AG04450 (cell line): Measurements from ENCODE around the gene PFKP. TPM values are rescaled to one million over a fixed set of nuclear protein-coding genes. Genes with fewer than 3 reads are reported as not detected.
A peak's percentile ranks its signal among the peaks of the same experiment; 100 is the strongest.

Experiments
- CTCF ChIA-PET: fragments of 300-600, 350-600 bp; formaldehyde crosslinking; extraction: SDS; loops from one replicate; lab custom pipeline; 2022; ENCODE audit warnings: antibody characterized with exemption, inconsistent platforms; lab: Charles Lee
- POLR2A ChIA-PET: fragments of 350-600 bp; formaldehyde crosslinking; extraction: SDS; loops from one replicate; lab custom pipeline; 2021; ENCODE audit warnings: antibody characterized with exemption, inconsistent platforms; lab: Yijun Ruan, JAX
- DNase-seq: peaks from one replicate; pipeline ENCODE4 v3.0.0-alpha.2; 2011; ENCODE audit warnings: low read depth, low spot score
- H3K27ac ChIP-seq: one replicate; pipeline ENCODE4 v1.5.1; 2012; ENCODE audit warnings: low read depth, low read length, control low read depth
- H3K27me3 ChIP-seq: one replicate; pipeline ENCODE4 v1.6.0; 2012; ENCODE audit warnings: low read length; ENCODE audit not compliant: control insufficient read depth, insufficient read depth
- H3K4me3 ChIP-seq: 2 replicates; pipeline ENCODE4 v1.5.1; 2011; ENCODE audit warnings: mild to moderate bottlenecking, low read depth, low read length, control low read depth
- H3K9me3 ChIP-seq: 2 replicates; pipeline ENCODE4 v1.5.1; 2012; ENCODE audit warnings: low read length; ENCODE audit not compliant: control insufficient read depth, insufficient read depth
- CTCF ChIP-seq: IDR thresholded peaks from 2 replicates; pipeline ENCODE4 v1.5.1; 2011; ENCODE audit warnings: low read depth, low read length, control low read depth, inconsistent platforms
- polyA plus RNA-seq: library from polyadenylated mRNA; depleted of rRNA; stranded (reverse); fragments of >200 nt; gene quantifications from 2 replicates; pipeline ENCODE4 v1.2.3, GENCODE V29; 2011

The PFKP gene
- polyA plus RNA-seq, 1 experiment: 122 TPM

- Histone ChIP-seq H3K9me3 (peaks cover 11% of the 10 kb centered on the region; the same call in 1 of the 2 replicates), H3K27me3 (no peaks in the 10 kb centered on the region), H3K27ac (no peak overlapping the region), H3K4me3 (no peak overlapping the region)
- no peak for TF ChIP-seq CTCF
- POLR2A ChIA-PET: no interaction called here
- CTCF ChIA-PET: no interaction called here
- no peak for DNase-seq
These were observed 29.8 kb downstream of the PFKP start for GRCh38 chr10:3097160-3097559.

- no peaks in the 10 kb centered on the region for H3K27me3 ChIP-seq
- CTCF ChIA-PET: no interaction called here
- peaks cover 13% of the 10 kb centered on the region; the same call in 1 of the 2 replicates for H3K9me3 ChIP-seq
- no peak overlapping the region for H3K4me3 ChIP-seq
- no peak for DNase-seq
- no peak for TF ChIP-seq CTCF
- POLR2A ChIA-PET: interaction anchor here (0.7 kb wide), 2 partner anchors 9 to 1860 kb away, joined by 3 to 7 read pairs; no protein-coding TSS in a partner anchor
- H3K27ac ChIP-seq: peak overlapping the region; percentile 22
These were observed 31.3 kb downstream of the PFKP start for GRCh38 chr10:3098689-3099088.

- ChIA-PET POLR2A (interaction anchor here (0.7 kb wide), 1 partner anchor 9 kb away, joined by 3 read pairs; no protein-coding TSS in a partner anchor), CTCF (no interaction called here)
- TF ChIP-seq CTCF: no peak
- Histone ChIP-seq H3K4me3 (no peak overlapping the region), H3K27ac (peak overlapping the region; percentile 22), H3K27me3 (no peaks in the 10 kb centered on the region), H3K9me3 (peaks cover 14% of the 10 kb centered on the region; the same call in 1 of the 2 replicates)
- DNase-seq: peak; percentile 46
These were observed 32.1 kb downstream of the PFKP start for GRCh38 chr10:3099291-3100092.

- Histone ChIP-seq H3K9me3 (peaks cover 14% of the 10 kb centered on the region; the same call in 1 of the 2 replicates), H3K27ac (no peak overlapping the region), H3K4me3 (no peak overlapping the region), H3K27me3 (no peaks in the 10 kb centered on the region)
- DNase-seq: no peak
- no peak for TF ChIP-seq CTCF
- ChIA-PET CTCF (interaction anchor here (0.7 kb wide), 1 partner anchor 56 kb away, joined by 3 read pairs; no protein-coding TSS in a partner anchor), POLR2A (no interaction called here)
These were observed 32.9 kb downstream of the PFKP start for GRCh38 chr10:3100093-3100792.
